ENCODE measurements around the gene HACD1.
A peak's percentile ranks its signal among the peaks of the same experiment; 100 is the strongest.

HACD1 gene, protein sequence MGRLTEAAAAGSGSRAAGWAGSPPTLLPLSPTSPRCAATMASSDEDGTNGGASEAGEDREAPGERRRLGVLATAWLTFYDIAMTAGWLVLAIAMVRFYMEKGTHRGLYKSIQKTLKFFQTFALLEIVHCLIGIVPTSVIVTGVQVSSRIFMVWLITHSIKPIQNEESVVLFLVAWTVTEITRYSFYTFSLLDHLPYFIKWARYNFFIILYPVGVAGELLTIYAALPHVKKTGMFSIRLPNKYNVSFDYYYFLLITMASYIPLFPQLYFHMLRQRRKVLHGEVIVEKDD

DNA sequence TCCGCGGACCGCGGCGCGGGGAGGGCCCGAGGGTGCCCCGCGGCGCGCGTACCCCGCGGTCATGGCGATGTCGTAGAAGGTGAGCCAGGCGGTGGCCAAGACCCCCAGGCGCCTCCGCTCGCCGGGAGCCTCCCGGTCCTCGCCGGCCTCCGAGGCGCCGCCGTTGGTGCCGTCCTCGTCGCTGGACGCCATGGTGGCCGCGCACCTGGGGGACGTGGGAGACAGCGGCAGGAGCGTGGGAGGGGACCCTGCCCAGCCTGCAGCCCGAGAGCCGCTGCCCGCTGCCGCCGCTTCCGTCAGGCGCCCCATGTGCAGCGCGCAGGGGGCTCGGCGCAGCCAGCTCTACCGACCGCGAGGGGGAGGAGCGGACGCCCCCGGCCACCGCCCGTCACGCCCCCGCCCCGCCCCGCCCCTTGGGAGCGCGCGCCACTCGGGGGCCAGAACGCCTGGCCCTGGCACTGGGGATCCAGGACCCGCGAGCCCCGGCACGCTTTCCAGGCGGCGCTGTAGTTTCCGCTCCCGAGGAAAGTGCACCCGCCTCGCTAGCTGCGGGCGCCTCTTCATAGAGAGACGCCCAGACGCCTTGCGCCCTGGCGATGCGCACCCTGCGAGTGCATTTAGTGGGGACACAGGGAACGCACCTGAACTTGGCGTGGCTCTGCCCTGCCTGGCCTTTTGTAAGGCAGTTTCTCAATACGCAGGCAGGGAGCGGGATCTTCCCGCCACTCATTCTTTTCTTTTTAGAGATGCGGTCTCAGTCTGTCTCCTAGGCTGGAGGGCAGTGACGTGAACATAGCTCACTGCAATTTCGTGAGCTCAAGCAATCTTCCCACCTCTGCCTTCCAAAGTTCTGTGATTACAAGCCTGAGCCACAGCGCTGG is at the start of gene HACD1:
Gene HACD1 (minus strand): TSS at position 344 of the 881 bp plus-strand sequence. CDS start 35 bp downstream, at position 309.
- peak in 1 of 2 donors; percentile 11 for DNase-seq (ENCODE audit: low read depth in 2 of 2)

DNA sequence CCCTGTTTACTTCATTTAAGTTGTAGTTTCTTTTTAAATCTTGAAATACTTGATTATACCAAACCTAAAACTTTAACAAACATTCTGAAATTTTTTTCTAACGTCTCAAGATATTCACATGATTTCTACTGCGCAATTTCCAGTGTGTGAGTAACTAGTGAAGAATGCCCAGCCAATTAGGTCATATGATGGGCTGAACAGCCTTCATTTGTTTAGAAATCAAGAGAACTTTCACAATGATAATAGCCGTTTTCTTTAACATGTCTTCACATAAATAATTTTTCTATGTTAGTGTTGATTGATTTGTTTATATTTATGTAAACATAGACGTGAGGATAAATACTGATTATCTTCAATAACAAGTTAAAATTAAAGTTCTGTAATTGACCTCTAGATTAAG is 48.6 kb upstream of the HACD1 start:
- no peak for DNase-seq (ENCODE audit: low read depth in 2 of 2)

DNA sequence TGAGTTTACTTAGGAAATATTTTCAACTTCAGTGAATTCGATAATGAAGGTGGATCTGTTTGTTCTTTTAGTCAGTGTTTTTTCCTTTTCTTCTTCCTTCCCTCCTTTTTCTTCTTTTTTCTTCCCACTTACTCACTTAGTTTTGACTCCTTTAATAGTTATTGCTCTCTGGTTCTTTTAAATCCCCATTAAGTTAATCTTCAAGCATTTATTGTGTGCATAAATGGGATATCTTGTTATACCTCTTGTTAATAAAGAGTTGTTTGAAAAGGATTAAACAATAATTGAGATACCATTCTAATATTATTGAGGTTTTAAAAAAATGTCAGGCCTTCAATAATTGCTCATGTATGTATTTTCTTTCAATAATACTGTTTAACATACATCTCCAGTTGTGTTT is 46.3 kb upstream of the HACD1 start:
- no peak for DNase-seq (ENCODE audit: low read depth in 2 of 2)

DNA sequence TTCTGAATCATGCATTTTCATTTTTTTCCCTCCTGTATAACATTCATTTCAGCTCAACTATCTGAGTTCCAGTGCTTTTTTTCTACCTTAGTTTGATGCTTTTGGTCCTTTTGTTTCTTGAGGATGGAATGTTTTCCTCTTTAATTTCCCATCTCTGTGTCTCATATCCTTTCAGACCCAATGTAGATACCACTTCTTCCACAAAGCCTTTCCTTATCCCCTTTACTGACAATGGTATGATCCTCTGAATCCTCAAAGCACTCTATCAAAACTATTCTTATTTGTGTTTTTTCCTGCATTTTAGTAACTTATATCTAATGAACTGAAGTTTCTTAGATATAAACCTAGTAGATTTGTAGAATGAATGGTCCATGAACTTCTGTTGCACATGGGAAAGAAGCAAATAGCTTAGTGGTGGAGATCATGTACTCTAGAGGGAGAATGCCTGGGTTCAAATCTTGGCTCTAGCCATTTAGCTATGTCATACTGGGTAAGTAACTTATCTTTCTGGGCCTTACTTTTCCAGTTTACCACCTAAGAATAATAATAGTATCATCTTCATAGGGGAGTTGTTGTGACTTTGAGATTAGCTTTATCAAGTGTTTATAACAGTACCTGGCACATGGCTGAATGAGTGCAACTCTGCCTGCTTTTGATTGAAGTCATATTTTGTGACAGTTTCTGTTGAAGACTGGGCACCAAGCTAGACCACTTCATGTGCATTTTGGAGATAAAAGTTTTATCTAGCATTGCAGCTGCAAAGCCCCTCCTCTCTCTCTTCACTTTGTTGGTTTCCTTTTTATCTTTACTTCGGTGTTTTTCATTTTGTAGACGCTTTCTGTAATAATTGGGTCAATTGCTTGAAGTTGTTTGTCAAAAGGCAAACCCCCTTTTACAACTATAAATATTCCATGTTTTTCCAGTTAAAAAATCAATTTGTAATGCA is 45.3 kb upstream of the HACD1 start:
- no peak for DNase-seq (ENCODE audit: low read depth in 2 of 2)

DNA sequence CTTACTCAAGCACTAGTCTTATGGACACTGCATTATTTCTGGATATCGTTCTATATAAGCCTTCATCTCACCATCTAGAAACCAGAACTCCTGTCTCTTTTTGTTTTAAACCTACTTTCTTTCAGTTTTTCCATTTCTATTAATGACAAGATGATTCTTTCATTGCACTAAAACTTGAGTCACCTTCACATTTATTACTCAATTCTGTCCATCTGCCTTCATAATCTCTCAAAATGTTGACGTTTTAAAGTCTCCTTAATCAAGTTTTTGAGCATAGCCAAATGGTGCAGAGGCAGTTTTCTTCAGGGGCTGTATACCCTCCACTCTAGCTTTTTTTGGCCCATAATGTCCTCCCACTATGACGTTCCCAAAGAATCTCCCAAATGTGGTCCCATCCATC is 44.3 kb upstream of the HACD1 start:
- DNase-seq (ENCODE audit: low read depth in 2 of 2): no peak

DNA sequence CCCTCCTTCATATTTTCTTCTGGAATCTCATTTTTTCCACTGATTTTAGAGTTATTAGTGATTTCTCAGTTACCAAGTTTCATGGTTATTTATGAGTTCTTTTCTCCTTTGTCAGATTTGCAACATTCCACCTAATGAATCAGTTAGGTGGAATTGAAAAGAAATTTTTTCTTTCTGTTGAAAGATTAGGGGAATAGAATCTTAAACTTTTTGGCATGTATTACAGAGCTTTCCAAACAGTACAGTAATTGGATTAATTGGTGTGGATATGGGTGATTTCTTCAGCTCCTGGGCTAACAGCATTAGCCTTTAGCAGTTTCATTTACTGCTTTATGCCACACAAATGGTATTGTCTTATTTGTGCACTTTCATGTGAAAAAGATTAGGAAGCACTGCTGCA is 43.7 kb upstream of the HACD1 start:
- no peak for DNase-seq (ENCODE audit: low read depth in 2 of 2)

DNA sequence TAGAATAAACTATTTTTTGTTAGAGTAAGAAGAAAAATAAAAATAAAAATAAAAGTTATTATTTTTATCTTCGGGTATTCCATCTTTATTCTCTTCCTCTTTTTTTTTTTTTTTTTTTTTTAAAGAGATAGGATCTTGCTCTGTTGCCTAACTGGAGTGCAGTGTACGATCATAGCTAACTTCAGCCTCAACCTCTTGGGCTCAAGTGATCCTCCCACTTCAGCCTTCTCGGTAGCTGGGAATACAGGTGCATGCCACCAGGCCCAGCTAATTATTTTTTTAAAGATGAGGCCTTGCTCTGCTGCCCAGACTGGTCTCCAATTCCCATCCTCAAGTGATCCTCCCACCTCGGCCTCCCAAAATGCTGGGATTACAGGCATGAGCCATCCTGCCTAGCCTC is 42.2 kb upstream of the HACD1 start:
- DNase-seq (ENCODE audit: low read depth in 2 of 2): no peak

DNA sequence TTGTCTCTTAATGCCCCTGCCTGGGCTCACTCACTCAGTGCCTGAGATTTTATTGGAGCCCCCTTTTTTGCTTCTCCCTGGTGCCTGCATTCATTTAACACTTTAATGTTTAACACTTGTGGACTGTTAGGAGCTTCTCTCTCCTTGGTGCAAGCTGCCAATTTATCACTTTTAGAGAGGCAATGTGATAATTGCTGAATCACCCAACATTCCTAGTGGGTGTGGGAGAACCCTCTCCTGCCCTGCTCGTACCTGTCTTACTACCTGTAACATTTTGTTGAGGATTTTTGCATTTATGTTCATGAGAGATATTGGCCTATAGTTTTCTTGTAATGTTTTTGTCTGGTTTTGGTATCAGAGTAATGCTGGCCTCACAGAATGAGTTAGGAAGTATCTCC is 39.9 kb upstream of the HACD1 start:
- no peak for DNase-seq (ENCODE audit: low read depth in 2 of 2)

DNA sequence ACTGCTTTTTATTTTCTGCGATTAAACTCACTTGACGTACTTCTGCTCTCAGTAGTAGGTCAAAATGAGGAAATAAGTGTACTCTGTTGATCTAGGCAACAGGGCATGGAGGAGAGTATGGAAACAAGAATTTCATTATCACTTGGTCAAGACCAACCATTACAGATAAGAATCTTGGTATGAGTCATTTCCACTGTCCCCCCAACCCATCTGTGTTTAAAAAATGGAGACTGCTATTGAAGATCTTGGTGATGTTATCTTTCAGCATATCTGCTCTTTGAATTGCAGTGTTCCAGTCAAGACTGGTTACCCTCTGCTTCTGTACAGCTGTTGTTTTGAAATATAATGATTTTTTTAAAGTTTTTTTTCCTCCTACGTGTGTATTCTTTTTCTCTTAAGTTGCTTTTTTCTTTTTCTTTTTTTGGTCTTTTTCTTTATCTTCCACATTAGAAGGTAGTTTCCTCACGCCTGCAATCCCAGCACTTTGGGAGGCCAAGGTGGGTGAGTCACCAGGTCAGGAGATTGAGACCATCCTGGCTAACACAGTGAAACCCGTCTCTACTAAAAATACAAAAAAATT is 38.5 kb upstream of the HACD1 start:
- no peak for DNase-seq (ENCODE audit: low read depth in 2 of 2)

DNA sequence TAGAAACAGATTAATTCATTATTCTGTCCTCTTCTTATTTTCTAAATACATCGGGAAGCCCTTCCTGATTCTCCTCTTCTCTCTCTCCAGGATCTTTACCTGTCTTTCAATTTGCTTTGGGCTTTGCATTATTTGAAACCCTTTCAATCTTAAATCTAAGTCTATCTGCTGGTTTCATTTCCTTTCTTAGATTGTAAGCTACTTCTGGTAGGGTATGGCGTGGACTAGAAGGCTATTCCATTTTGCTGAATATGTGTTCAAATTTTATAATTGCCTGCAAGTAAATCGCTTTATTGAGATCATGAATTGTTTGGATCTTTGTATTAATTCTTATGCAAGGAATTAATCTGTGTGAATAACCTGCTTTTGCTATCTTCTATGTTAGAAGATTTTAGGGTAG is 37.8 kb upstream of the HACD1 start:
- no peak for DNase-seq (ENCODE audit: low read depth in 2 of 2)

DNA sequence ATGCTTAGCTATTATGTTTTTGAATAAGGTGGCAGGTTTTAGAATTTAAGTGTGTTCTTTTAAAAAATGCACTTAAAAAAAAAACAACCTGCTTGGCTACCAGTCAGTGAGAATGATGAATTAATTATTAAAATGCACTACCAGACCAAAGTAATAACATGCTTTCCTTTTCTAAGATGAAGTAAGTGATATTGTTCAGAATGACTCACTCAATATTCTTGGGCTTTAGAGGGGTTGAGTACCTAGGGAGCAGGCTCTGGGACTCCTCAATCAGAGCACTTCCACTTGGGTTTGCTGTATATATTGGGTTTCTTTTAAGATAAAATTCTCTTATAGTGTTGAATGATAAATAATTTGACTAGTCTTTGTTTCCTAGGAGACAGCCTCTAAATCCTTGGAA is 35.4 kb upstream of the HACD1 start:
- no peak for DNase-seq (ENCODE audit: low read depth in 2 of 2)

DNA sequence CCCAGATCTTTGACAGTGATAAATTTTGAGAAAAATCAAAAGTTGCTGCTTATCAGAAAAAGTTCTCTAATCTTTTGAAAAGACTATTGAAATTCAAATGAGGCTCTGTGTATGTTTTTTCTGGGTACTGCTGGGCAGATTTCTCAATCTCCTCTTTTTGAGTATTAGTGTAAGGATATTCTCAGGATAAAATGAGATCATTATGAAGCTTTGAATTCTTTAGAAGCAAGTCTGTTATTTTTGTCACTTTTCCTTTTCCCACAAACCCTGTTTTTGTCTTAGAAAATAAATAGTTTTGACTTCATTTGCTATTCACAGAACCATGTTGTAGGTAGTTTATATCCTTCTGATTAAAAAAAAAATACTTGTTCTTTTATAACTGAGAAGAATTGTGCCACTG is 34.7 kb upstream of the HACD1 start:
- no peak for DNase-seq (ENCODE audit: low read depth in 2 of 2)

DNA sequence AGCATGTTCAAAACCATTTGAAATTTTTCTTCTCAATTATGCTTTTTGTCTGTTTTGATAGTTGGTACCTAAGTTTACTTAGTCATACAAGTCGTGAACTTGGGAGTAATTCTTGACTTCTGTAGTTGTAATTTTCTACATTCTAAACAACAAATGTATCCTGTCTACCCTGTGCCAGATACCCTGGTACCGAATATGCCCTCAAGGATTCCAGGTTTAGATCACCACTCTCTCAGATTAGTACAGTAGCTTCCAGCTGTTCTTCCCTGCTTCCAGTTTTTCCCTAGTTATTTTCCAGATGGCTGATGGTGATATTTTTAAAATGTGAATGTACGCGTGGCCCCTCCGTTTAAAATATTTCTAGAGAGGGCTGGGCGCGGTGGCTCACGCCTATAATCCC is 33.2 kb upstream of the HACD1 start:
- no peak for DNase-seq (ENCODE audit: low read depth in 2 of 2)

DNA sequence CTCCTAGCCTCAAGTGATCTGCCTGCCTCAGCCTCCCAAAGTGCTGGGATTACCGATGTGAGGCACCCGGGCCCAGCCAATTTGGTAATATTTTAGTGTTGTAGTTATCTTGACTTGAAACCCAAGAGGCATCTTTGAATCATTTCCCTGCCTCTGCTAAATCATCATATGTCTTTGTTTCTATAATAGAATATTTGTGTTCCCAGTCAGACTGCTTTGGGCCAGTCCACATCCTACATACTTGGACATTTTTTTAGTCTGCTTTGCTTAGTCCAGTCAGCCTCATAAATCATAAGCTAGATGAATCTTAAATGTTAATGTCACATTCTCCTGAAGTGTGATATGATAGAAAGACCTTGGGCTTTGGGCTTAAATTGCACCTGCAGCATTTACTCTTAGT is 32.7 kb upstream of the HACD1 start:
- no peak for DNase-seq (ENCODE audit: low read depth in 2 of 2)

DNA sequence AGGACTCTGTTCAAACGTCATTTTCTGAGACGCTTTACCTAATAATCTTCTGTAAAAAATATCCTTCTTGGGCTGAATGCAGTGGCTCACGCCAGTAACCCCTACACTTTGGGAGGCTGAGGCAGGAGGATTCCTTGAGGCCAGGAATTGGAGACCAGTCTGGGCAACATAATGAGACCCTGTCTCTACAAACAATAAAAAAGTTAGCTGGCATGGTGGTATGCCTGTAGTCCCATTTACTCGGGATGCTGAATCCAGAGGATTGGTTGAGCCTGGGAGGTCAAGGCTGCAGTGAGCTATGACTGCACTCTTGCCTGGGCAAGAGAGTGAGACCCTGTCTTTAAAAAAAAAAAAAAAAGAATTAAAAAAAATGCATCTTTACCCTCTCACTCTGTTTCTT is 31.9 kb upstream of the HACD1 start:
- DNase-seq (ENCODE audit: low read depth in 2 of 2): no peak

DNA sequence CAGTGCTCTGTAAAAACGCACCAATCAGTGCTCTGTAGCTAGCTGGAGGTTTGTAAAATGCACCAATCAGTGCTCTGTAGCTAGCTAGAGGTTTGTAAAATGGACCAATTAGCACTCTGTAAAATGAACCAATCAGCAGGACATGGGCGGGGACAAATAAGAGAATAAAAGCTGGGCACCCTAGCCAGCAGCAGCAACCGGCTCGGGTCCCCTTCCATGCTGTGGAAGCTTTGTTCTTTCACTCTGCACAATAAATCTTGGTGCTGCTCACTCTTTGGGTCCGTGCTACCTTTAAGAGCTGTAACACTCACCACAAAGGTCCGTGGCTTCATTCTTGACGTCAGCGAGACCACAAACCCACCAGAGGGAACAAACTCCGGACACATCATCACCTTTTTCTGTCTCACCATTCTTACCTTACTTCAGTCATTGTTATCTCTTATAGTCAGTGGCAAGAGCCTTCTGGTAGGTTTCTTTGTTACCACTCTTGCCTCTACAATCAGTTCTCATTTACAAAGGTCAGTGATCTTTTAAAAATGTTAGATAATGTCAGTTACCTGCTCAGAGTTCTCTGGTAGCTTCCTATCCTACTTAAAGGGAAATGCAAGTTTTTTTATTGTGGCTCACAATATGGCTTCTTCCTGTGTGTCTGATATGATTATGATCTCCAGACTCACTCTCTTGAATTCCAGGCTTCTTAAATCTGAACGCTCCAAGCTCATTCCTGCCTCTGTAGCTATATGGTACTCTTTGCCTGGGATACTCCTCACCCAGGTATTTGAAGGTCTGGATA is 31.3 kb upstream of the HACD1 start:
- DNase-seq (ENCODE audit: low read depth in 2 of 2): peak; percentile 22 to 24

DNA sequence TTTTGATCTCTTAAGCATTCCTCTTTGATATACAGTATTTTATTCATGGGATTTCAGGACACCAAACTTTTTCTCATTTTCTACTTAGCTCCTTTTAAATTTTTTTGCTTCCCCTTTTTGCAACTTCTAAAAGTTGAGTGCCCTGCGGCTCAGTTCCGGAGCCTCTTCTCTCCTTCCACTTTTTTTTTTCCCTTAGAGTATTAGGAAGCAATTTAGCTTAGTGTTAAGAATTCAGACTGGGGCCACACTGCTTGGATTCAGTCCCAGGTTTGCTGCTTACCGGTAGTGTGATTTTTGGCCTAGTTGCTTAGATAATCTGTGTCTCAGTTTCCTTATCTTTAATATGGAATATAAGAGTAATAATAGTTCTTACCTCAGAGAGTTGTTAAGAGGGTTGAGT is 30.2 kb upstream of the HACD1 start:
- DNase-seq (ENCODE audit: low read depth in 2 of 2): no peak

DNA sequence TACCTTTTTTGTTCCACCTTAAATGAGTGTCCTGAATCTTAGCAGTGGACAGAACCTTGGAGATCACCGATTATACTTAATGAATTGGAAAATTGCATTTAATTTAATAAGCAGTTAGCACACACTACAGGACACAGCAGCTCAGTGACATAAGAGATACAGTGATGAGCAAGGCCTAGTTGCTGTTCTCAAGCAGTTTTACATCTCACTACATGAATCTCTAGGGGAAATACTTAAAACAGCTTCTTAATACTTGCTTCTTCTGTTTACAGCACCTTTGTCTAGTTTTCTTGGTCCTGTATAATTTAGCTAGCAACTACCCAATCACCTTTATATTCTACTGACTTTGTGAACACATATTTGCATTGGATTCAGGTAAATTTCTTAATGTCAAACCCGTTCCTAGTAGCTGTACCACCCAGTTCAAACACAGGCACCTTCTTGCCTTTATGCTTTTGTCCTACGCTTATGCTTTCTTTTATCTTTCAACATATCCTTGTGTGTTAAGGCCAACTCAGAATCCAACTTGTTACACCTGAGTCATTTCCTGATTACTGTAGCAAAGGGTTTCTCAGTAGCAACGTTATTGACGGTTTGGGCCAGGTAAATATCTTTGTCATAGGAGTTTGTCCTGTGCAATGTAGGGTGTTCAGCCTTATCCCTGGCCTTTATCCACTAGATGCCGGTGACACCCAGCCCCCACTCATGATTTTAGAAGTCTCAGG is 28.6 kb upstream of the HACD1 start:
- no peak for DNase-seq (ENCODE audit: low read depth in 2 of 2)

DNA sequence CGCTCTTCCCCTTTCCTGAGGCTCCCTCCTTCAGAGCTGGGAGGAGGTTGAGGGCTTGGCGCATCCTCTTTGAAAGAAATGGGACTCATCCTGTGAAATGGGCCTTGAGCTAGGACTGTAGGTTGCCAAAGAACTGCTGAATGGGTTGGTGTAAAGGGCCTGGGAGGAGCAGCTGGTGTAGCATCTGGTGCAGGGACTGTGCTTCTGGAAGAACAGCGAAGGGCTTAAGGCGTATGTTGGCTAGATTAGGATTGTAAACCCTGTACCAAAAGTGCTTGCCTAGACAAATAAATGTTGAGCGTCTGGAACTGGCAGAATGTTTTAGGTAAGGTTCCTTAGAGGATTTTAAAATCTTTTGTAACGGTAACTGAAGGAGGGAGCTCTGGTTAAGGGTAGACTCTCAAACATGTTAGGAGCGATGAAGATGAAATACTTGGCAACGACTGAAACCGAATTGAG is 27.3 kb upstream of the HACD1 start:
- no peak for DNase-seq (ENCODE audit: low read depth in 2 of 2)

Measured in stimulated activated CD8-positive, alpha-beta memory T cell treated with anti-CD3 and anti-CD28 coated beads, Interleukin-2, amount 100 ng/mL, for 1 hour (primary cell).